ENCODE results near the gene RNF141. TPM values are rescaled to one million over a fixed set of nuclear protein-coding genes. Genes with fewer than 3 reads are reported as not detected.

RNF141 gene
- 11.7 and 15.6 TPM in 2 replicates for total RNA-seq

GRCh38 chr11:10540915-10541560 lies at the start of gene RNF141:
Gene RNF141, minus strand, starts transcription at chr11:10541187. Its CDS starts 7,029 bp downstream, at chr11:10534158.

GRCh38 chr11:10568486-10568941 lies 27.5 kb upstream of the RNF141 start, which contains the start of gene LYVE1:
Gene LYVE1, minus strand, starts transcription at chr11:10568665. Its CDS starts 133 bp downstream, at chr11:10568532.

Other genes with a start within 250 kb of the RNF141 start
- gene SBF2, start 247.0 kb downstream of the RNF141 start, total RNA-seq, result 26.6 and 26.9 TPM in 2 replicates
- 129 and 152 TPM in 2 replicates for gene ADM, start 236.1 kb downstream of the RNF141 start, total RNA-seq
- 3.4 and 6.2 TPM in 2 replicates for gene AMPD3, start 85.9 kb downstream of the RNF141 start, total RNA-seq
- not detected in 2 replicates for gene LYVE1, start 27.5 kb upstream of the RNF141 start, total RNA-seq
- gene IRAG1, start 152.6 kb upstream of the RNF141 start, total RNA-seq, result 0.59 and 0.67 TPM in 2 replicates
- gene CTR9, start 210.1 kb upstream of the RNF141 start, total RNA-seq, result 15.6 TPM in 2 replicates